GM18870 (cell line): Measurements from ENCODE around the gene CDC25A.
"Not testable (repeated sequence)": the region's sequence is repeated elsewhere in the genome, so short reads cannot be mapped to it uniquely, and the experiment has no call there.

Experiments
- ATAC-seq: cut with Tn5 transposase; IDR thresholded peaks from one replicate; pipeline ENCODE4 v1.9.1; 2021; ENCODE audit warnings: moderate library complexity; ENCODE audit not compliant: unreplicated experiment

The CDC25A gene

DNA sequence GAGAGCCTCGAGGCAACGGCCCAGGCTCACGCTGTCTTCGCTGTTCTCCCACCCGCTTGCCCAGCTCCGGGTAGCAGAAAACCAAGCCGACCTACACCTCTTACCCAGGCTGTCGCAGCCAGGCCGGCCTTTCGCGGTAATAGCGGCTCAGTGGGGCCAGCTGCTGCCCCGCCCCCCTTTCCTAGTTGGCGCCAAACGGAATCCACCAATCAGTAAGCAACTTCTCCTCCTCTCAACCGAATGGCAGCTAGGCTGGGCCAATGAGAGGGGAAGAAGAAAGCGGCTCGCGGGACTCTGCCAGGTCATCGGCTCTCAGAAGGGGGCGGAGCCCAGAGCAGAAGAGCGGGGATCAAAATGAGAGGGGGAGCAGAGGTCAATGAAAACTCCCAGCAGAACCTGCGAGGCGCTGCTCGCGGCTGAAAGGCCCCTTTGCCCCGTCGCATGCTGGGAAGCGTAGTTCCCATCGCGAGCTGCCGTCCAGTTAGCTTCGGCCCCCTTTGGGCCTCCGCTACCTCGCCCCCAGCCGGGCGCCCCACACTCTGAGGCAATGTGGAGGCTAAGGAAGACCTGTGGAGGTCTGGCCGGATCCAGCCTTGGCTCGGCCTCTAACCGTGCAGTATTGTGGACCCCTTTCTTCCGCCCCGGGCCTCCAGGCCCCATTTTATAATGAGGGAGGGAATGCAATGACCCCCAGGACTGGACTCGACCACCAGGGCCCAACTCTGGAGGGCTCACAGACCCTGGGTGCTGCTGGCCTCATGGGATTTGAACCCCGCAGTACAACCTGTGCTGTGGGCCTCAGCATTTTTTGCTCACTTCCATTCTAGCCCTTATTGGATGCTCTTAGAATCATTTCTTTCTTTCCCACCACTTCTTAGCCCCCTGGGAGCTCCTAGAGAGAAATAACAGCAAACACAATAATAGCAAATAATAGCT lies at the start of gene CDC25A:
Gene CDC25A (minus strand): TSS at position 152 of the 936 bp plus-strand sequence. CDS start 470 bp downstream, outside the sequence.
- peak; percentile 88 for ATAC-seq

GRCh38 chr3:48236531-48236930 lies 48.3 kb upstream of the CDC25A start:
- ATAC-seq = no peak

GRCh38 chr3:48233542-48233941 lies 45.3 kb upstream of the CDC25A start:
- no peak for ATAC-seq

- ATAC-seq = no peak
Observed at GRCh38 chr3:48232734-48233133, 44.5 kb upstream of the CDC25A start.

DNA sequence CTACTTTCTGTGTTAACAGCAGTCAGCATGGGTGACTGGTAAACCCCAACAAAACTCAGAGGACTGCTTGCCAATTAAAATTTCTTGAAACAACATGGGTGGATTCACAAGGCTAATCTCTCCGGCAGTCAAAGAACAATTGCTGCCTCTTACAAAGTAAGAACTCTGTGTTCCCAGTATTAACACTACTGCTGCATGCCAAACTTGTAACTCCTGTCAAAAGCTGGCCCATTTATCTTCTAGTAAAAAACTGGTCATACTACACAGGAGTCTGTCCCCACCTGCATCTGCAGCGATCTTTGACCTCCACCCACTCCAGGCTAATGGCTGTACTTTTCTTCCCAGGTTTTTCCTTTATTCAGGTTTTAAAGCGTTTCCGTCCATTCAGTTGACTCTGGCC lies 44.0 kb upstream of the CDC25A start:
- no peak for ATAC-seq

GRCh38 chr3:48226939-48227338 lies 38.7 kb upstream of the CDC25A start:
- no peak for ATAC-seq

DNA sequence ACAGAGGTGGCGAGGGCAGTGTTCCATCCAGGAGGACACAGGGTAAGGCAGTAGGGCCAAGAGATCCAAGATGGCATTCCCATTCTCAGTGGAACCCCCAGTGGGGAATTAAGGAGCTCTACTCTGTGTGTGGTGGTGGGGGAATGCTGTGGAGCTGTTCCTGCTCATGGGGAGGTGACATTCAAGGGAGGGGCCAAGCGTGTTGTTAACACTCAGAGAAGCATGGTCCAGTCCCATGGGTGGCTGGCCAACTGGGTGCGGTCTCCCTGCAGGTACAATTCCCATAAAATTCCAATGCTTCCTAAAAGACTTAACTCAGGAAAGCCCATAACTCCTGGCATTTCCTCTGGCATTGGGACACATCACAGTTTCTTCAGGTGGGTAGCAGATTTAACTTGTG lies 37.4 kb upstream of the CDC25A start:
- ATAC-seq = no peak

- ATAC-seq = no peak
Observed at GRCh38 chr3:48222616-48223513, 34.6 kb upstream of the CDC25A start, which contains the start of gene CAMP. TSS of gene CAMP (plus strand) at chr3:48223495. CDS start at chr3:48223512, 17 bp downstream.

DNA sequence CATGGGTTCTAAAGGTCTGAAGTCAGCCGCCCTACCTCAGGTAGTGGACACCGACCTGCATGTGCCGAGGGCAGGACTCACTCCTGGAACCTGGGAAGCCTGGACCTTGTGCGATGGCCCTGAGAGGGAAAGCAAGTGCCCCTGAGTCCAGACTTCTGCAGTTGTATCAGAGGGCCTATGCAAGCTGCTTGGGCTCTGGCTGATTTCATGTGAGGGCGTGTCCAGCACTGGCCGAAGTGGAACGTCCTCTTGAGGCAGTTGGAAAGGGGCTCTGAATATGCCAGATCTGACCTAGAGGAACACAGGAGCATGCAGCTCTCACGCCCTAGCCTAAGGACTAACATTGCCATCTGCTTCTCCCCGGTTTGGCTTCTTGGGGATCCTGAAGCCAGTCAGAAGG lies 32.5 kb upstream of the CDC25A start:
- ATAC-seq = no peak

DNA sequence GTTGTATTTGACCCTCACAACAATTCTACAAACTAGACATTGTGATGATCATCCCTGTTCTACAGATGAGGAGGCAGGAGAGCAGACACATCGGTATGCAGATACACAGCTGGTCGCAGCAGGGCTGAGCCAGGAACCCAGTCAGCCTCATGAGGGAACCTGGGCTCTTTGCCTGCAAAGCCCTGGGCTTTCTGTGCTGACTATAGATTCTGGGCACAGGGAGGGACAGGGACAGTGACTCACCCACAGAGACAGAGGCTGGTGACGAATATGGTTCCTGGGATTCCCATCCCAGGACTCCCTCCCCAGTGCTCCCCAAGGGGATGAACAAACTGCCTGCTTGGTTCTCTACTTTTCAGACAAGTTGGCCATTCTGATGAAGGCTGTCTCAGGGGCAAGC lies 31.3 kb upstream of the CDC25A start:
- no peak for ATAC-seq

- ATAC-seq = no peak
Observed at GRCh38 chr3:48218537-48218936, 30.3 kb upstream of the CDC25A start.

- ATAC-seq = no peak
Observed at GRCh38 chr3:48217449-48217848, 29.2 kb upstream of the CDC25A start.

DNA sequence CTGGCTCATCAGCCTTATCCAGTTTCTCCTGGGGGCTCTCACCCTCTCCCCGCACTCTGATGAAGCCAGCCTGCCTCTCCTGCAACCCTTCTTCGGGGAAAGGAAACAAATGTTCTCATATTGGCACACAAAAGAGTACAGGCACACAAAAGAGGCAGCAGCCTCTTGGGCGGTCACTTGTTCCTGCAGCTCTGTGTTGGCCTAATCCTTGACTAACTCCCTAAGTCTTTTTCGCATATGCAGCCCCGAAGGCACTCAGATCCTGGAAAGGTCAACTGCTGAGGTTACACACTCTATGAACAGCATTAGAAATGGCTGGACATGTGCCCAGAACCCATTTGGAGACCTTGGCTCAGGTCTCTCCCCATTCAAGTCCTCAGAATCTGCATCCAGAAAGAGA lies 27.7 kb upstream of the CDC25A start:
- no peak for ATAC-seq

DNA sequence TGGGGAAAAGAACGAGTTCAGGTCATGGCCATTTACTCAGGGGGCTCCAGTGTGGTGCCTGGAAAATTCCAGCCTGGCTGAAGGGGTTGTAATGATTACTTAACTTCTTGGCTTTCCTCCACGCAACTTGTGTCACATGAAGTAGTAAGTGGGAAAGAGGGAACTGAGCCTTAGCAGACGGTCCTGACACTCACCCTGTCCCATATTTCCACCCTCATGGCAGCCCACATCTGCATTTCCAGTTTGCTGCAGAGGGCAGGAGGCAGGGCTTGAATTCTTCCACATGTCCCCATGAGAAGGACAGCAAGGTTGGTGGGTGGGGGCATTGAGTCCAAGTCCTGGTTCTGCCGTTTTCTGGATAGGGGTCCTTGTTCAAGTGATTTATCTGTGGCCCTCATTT lies 27.2 kb upstream of the CDC25A start:
- no peak for ATAC-seq

DNA sequence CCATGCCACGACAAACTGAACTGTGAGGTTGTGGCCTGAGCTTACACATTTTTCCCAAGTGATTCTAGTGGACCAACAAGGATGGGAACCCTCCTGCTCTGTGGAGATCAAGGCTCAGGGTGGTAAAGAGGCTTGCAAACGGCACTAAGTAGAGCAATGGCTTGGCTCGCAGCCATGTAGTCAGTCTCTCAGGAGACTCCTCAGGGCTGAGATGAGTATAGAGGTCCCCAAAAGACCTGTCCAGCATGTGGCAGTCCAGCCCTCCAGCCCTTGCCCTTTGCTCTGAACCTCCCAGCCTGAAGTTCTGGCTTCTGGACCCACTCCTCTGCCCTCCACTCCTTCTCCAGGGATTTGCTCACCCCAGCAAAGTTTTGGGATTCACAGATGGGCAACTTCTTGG lies 26.8 kb upstream of the CDC25A start:
- ATAC-seq = no peak

DNA sequence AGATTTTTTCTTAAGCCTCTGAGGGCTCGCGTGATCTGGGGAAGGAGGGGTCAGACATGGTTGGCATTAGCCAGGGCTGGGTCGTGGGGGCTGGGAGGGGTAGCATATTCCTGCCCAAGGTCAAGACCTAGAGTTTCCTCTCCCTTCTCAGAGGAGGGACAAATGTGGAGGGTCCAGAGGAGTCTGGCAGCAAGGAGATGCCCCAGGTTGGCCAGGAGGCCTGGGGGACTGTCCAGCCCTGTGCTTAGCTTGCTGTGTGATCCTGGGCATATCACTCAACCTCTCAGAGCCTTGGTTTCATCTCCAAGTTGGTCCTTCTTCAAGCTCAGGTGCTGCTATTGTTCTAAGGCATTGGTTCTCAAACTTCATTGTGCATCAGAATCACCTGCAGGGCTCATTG lies 26.0 kb upstream of the CDC25A start:
- ATAC-seq = no peak

GRCh38 chr3:48211776-48212175 lies 23.6 kb upstream of the CDC25A start:
- ATAC-seq = not testable (repeated sequence)

GRCh38 chr3:48210534-48210933 lies 22.3 kb upstream of the CDC25A start:
- ATAC-seq = not testable (repeated sequence)

GRCh38 chr3:48209445-48209844 lies 21.2 kb upstream of the CDC25A start:
- ATAC-seq = no peak

DNA sequence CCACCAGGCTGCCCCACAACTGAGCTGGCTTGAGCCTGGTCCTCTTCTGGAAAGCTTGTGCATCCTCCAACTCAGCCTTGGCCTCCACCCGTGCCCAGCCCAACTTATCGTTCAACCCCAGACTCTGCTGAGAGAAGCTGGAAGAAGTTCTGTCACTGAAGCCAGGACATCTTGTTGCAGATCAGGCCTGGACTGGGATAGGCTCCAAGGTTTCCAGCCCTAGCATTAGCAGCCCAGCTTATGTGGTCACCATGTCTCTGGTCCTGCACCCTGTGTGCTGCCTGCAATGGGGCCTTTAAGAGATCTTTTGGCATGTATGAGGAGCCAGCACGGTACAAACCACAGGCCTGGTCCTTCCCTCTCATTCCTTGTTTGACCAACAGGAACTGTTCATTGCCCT lies 19.9 kb upstream of the CDC25A start:
- no peak for ATAC-seq

DNA sequence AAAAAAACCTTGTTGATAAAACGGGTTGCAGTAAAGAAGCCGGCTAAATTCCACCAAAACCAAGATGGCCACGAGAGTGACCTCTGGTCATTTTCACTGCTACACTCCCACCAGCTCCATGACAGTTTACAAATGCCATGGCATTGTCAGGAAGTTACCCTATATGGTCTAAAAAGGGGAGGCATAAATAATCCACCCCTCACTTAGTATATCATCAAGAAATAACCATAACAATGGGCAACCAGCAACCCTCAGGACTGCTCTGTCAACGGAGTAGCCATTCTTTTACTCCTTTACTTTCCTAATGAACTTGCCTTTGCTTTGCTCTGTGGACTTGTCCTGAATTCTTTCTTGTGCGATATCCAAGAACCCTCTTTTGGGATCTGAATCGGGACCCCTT lies 14.4 kb upstream of the CDC25A start:
- ATAC-seq = no peak

- ATAC-seq = no peak
Observed at GRCh38 chr3:48199117-48199516, 10.9 kb upstream of the CDC25A start.
